ENCODE measurements around the gene C16orf89.

Gene C16orf89

GRCh38 chr16:5027575-5028235 is 38.1 kb downstream of the C16orf89 start:
- DNase-seq, result no peak

DNA sequence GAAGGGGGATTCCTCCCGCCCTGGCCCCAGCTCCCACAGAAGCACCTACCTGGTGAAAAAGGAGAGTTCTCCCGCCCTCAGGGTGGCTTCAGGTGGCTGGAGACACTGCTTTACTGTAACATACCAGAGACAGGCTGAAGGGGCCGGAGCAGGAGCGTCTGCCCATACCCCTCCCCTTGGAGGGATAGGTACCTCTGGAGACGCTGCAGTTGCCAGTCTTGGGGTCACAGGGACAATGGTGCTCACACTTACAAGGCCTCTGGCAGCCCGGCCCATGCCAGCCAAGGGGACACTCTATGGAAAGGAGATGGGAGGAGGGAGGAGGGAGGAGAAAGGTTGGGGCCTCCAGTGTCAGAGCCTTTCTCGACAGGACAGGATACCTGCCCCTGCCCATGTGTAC is 38.7 kb downstream of the C16orf89 start:
- no peak for DNase-seq

GRCh38 chr16:5026664-5027063 is 39.1 kb downstream of the C16orf89 start:
- no peak for DNase-seq

DNA sequence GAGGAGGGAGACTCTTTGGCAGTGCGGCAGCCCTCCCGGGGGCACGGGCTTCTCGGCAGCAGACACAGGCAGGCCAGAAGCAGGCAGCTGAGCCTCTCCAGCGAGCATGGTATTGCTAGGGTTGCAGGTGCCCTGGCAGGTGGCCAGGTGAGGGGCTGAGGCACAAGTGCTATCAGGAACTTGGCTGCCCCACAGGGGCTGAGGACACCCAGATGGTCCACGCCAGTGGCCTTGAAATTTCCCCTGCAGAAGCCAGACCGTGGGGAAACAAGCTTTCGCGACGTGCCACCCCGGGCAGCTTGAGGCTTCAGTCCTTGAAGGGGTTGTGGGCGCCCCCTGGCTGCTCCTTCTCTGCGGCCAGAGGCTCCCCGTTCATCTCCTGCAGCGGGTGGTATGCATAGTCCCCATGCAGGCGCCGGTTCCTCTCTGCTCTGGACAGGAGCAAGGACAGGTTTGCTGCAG is 40.6 kb downstream of the C16orf89 start:
- no peak for DNase-seq

DNA sequence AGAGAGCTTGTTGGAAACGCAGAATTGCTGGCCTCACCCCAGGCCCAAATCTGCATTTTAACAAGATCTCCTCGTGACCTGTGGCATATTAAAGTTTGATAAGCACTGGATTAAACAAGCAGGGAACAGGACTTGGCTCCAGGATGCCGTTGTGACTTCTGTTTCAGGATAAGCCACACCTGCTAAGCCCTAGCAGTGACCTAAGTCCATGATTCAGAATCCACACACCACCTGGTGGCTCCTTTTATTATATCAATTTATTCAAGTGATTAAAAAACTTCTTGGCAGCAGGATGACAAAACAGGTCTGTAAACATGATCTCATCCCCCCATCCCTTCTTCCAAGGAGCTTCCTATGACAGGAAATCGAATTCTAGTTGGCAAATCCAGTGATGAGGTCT is 41.1 kb downstream of the C16orf89 start:
- peak; percentile 20 for DNase-seq

- no peak for DNase-seq
Observed at GRCh38 chr16:5022521-5022920, 43.2 kb downstream of the C16orf89 start.

GRCh38 chr16:5020551-5020950 is 45.2 kb downstream of the C16orf89 start:
- DNase-seq, result no peak

- DNase-seq, result no peak
Observed at GRCh38 chr16:5019775-5020174, 46.0 kb downstream of the C16orf89 start.

DNA sequence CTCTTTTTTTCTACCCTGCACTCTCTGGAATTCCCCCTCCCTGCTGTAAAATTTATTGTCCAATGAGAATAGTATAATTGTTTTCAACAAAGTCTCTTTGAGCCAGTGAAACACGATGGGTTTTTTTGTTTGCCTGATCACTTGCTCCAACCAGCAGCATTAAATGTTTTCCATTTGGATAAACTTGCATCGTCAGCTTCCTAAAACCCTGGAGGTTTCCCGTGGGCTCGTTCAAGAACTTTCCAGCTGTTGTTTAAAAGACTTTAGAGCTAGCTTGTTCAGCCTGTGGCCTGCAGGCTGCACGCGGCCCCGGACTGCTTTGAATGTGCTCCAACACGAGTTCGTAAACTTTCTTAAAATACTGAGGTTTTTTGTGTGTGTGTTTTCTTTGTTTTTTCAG is 47.0 kb downstream of the C16orf89 start:
- no peak for DNase-seq

- DNase-seq, result no peak
Observed at GRCh38 chr16:5017678-5017969, 48.1 kb downstream of the C16orf89 start.

DNA sequence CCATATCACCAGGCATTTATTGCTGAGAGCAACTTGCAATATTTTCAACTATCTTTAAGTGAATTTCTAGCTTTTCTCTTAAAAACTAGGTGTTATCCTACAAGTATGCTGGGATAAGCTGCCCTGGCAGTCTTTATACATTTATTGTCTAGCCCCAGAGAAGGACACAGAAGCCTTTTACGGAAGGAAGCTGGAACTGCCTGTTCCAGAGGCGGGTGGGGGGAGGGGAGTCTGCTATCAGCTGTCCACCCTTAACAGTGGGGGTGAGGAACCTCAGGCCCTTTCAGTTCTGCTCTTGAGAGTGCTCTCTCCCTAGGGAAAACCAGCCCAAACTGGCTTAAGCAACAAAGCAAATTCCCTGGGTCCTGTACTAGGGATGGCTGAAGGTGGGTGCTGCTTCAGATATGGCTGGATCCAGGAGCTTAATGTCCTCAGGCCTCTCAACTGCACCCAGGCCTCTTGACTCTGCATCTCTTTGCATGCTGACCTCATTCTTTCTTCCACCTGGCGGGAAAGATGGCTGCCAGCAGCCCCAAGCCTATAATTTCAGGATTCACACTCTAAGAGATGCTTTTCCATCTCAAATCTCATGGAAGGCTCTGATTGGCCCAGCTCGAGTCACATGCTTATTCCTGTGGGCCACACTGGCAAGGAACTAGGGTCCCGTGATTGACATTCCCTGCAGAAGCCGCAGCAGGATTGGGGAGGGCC is 48.6 kb downstream of the C16orf89 start:
- no peak for DNase-seq

DNA sequence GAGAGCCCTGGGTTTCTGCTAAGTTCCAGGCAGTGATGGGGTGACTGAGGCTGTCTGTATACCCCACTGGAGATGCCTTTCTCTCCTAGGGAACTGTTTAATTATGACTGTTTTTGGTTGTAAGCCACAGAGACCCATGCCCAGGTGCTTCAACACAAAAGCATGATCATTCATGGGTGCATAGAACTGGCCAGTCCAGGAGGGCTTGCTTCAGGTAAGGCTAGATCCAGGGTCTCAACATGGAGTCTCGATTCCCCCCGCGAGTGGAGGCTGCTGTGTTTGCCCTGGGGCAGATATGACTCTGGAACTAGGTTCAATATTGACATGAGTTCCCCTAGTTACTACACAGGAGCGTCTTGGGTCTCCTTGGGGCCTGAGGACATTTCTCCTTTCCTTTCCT is 49.9 kb downstream of the C16orf89 start:
- DNase-seq, result no peak

GRCh38 chr16:5015351-5015750 is 50.4 kb downstream of the C16orf89 start:
- no peak for DNase-seq

DNA sequence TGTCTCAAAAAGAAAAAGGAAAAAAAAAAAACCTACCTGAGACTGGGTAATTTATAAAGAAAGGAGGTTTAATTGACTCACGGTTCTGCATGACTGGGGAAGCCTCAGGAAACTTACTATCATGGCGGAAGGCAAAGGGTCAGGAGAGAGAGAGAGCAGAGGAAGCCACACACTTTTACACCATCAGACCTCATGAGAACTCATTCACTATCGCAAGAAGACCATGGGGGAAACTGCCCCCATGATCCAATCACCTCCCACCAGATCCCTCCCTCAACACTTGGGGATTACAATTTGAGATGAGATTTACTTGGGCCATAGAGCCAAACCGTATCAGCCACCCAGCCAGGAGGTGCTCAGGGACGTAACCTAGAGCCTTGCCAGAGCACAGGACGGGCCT is 52.9 kb downstream of the C16orf89 start:
- DNase-seq, result no peak

- no peak for DNase-seq
Observed at GRCh38 chr16:5011637-5012036, 54.1 kb downstream of the C16orf89 start.

- DNase-seq, result no peak
Observed at GRCh38 chr16:5010576-5011329, 55.0 kb downstream of the C16orf89 start.

- DNase-seq, result no peak
Observed at GRCh38 chr16:5008311-5008731, 57.4 kb downstream of the C16orf89 start.

DNA sequence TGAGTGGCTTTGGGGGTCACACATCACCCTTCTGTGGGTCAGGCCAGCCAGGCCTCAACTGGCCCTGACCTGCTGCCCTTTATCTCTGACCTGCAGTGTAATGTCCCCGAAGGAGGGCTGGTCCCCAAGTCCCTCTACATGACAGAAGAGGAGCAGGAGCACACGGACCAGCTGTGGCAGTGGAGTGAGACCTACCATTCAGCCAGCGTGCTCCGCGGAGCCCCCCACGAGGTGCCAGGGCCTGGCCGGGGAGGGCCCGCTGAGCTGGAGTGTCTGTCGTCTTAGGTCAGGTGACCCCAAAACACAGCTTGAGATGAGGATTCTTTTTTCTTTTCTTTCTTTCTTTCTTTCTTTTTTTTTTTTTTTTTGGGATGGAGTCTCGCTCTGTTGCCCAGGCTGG is 58.5 kb downstream of the C16orf89 start:
- no peak for DNase-seq

- no peak for DNase-seq
Observed at GRCh38 chr16:5006348-5007193, 59.2 kb downstream of the C16orf89 start.

DNA sequence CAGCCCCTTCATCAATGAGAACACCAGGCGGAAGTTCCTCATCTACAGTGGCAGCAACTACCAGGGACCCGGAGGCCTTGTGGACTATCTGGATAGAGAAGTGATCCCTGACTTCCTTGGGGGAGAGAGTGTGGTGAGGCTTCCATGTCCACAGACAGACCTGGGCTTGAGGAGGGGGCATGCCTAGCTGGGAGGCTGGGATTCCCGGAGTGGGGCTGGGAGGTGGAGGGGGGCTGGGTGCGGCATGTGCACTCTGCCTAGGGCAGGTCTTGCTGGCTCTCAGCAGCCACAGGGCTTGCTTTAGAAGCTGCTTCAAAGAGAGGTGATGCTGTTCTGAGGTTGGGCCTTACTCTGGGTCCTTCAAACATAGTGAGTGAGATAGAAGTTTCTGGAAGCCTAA is 59.8 kb downstream of the C16orf89 start:
- DNase-seq, result no peak

DNA sequence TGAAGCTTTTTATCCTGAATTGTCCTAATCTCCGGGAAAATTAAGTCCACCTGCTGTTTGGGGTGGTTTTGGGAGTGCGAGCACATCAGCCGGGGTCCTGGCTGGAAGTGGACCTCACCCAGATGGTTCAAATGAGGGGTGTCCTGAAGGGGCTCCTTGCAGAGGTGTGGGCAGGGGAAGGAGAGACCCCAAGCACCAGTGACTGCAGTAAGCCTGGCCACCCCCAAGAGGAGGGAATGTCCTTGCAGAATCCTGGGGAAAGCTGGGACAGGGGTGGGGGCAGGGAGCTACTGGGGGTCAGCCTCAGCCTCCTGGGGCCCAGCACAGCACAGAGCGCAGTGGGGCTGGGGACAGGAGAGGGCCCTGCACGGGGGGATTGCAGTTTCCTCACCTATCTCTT is 61.4 kb downstream of the C16orf89 start:
- DNase-seq, result no peak

- no peak for DNase-seq
Observed at GRCh38 chr16:5003828-5004227, 61.9 kb downstream of the C16orf89 start.

DNA sequence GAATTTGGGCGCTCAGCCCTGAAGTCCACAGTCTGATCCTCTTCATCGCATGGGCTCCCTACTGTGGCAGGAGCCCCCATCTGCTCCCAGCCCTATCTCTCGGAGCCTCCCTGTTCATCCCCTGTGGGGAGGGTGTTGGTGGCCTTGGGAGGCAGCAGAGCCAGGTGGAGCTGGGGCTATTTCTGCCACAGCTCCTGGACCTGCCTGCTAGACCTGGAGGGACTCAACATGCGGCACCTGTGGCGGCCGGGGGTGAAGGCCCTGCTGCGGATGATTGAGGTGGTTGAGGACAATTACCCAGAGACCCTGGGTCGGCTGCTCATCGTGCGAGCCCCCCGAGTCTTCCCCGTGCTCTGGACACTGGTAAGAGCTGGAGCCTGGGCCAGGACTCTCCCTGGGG is 62.5 kb downstream of the C16orf89 start:
- DNase-seq, result no peak

All from NCI-H1436 treated with DMSO at 0.1 percent for 48 hours (cell line).